Liver (tissue), 9 donors: ENCODE data around the gene RELA. TPM values are rescaled to one million over a fixed set of nuclear protein-coding genes. Genes with fewer than 3 reads are reported as not detected.

ENCODE experiments used
- DNase-seq: peaks from one replicate; pipeline ENCODE4 v3.0.0-alpha.2; 2017; ENCODE audit warnings: low spot score
- H3K27ac ChIP-seq, 2 donors: one replicate each; pipeline ENCODE4 v1.7.0; 2013; ENCODE audit warnings: inconsistent platforms in 2 of 2, low read length in 2 of 2, control low read depth in 1 of 2, low read depth in 1 of 2, mild to moderate bottlenecking in 1 of 2
- H3K27me3 ChIP-seq, 4 donors: one replicate each; pipeline versions ENCODE4 v1.6.1 to v1.7.0; 2013; ENCODE audit warnings: low read length in 3 of 4, inconsistent platforms in 1 of 4, mild to moderate bottlenecking in 1 of 4, moderate library complexity in 1 of 4; ENCODE audit not compliant: control insufficient read depth in 4 of 4, insufficient read depth in 4 of 4
- H3K36me3 ChIP-seq, 4 donors: one replicate each; pipeline versions ENCODE4 v1.6.1 to v1.7.0; 2013; ENCODE audit warnings: low read length in 3 of 4, mild to moderate bottlenecking in 3 of 4, low read depth in 1 of 4, moderate library complexity in 1 of 4; ENCODE audit not compliant: control insufficient read depth in 4 of 4, insufficient read depth in 3 of 4
- H3K4me1 ChIP-seq, 4 donors: one replicate each; pipeline versions ENCODE4 v1.6.1 to v1.7.0; 2013; ENCODE audit warnings: low read length in 3 of 4, mild to moderate bottlenecking in 3 of 4, moderate library complexity in 1 of 4; ENCODE audit not compliant: control insufficient read depth in 4 of 4, insufficient read depth in 4 of 4
- H3K4me3 ChIP-seq, 3 donors: one replicate each; pipeline versions ENCODE4 v1.6.1 to v1.7.0; 2013; ENCODE audit warnings: low read length in 3 of 3, control low read depth in 1 of 3, low read depth in 1 of 3, mild to moderate bottlenecking in 1 of 3
- H3K9ac ChIP-seq, 2 donors: one replicate each; pipeline ENCODE4 v1.7.0; 2013; ENCODE audit warnings: low read length in 2 of 2, mild to moderate bottlenecking in 2 of 2, moderate library complexity in 2 of 2, control low read depth in 1 of 2, low read depth in 1 of 2
- H3K9me3 ChIP-seq, 4 donors: one replicate each; pipeline versions ENCODE4 v1.6.1 to v1.7.0; 2013; ENCODE audit warnings: low read length in 3 of 4; ENCODE audit not compliant: control insufficient read depth in 4 of 4
- EGR1 ChIP-seq, 2 donors: IDR thresholded peaks; 2 replicates each; pipeline ENCODE4 v1.6.1; 2016 to 2018; ENCODE audit warnings: antibody characterized with exemption in 2 of 2, low read depth in 2 of 2
- FOXA1 ChIP-seq: IDR thresholded peaks from 2 replicates; pipeline ENCODE4 v1.6.1; 2016; ENCODE audit warnings: antibody characterized with exemption
- FOXA2 ChIP-seq: IDR thresholded peaks from 2 replicates; pipeline ENCODE4 v1.6.1; 2016; ENCODE audit warnings: antibody characterized with exemption
- GABPA ChIP-seq, 2 donors: IDR thresholded peaks in 1 of 2; conservative IDR thresholded peaks in 1 of 2; 2 replicates each; pipeline ENCODE4 v1.6.1; 2016; ENCODE audit warnings: antibody characterized with exemption in 2 of 2, mild to moderate bottlenecking in 1 of 2, moderate library complexity in 1 of 2
- JUND ChIP-seq, 2 donors: IDR thresholded peaks; 2 replicates each; pipeline ENCODE4 v1.6.1; 2016; ENCODE audit warnings: antibody characterized with exemption in 2 of 2
- NR2F2 ChIP-seq: IDR thresholded peaks from 2 replicates; pipeline ENCODE4 v1.6.1; 2016; ENCODE audit warnings: antibody characterized with exemption
- RAD21 ChIP-seq, 2 donors: IDR thresholded peaks; 2 replicates each; pipeline ENCODE4 v1.6.1; 2016; ENCODE audit warnings: antibody characterized with exemption in 2 of 2, mild to moderate bottlenecking in 2 of 2
- REST ChIP-seq: IDR thresholded peaks from 2 replicates; pipeline ENCODE4 v1.6.1; 2016; ENCODE audit warnings: antibody characterized with exemption, mild to moderate bottlenecking
- RXRA ChIP-seq, 2 donors: IDR thresholded peaks; 2 replicates each; pipeline ENCODE4 v1.6.1; 2017 to 2018; ENCODE audit warnings: antibody characterized with exemption in 2 of 2, mild to moderate bottlenecking in 1 of 2
- SP1 ChIP-seq: IDR thresholded peaks from 2 replicates; pipeline ENCODE4 v1.6.1; 2018; ENCODE audit warnings: antibody characterized with exemption, mild to moderate bottlenecking
- TAF1 ChIP-seq: conservative IDR thresholded peaks from 2 replicates; pipeline ENCODE4 v1.6.1; 2016; ENCODE audit warnings: antibody characterized with exemption, mild to moderate bottlenecking
- YY1 ChIP-seq: IDR thresholded peaks from 2 replicates; pipeline ENCODE4 v1.6.1; 2016; ENCODE audit warnings: antibody characterized with exemption, mild to moderate bottlenecking
- WGBS: extraction: QIAGEN DNeasy Blood & Tissue Kit; methylation state at CpG from one replicate; pipeline ENCODE4 v1.1.7; 2013; 5-methylcytosine and 5-hydroxymethylcytosine counted together
- polyA plus RNA-seq, 2 donors: library from polyadenylated mRNA; stranded (reverse) in 1 of 2; unstranded in 1 of 2; fragments of 200-250 nt in 1 of 2; fragments of >200 nt in 1 of 2; fragmentation: Nextera tagmentation in 1 of 2; extraction: Ambion mirVana in 1 of 2; gene quantifications; one replicate each; pipeline versions ENCODE4 v1.2.1 to v1.2.3, GENCODE V29; 2013 to 2015
- total RNA-seq, 2 donors: library from RNA; depleted of rRNA; stranded (reverse); fragments of >200 nt; gene quantifications; one replicate each; pipeline ENCODE4 v1.2.3, GENCODE V29; 2014
- TF ChIP-seq, protein P1 (sequence below): fragments of 150-350 bp; IDR thresholded peaks from 2 replicates; pipeline ENCODE4 v1.5.1; 2017; ENCODE audit warnings: improper control_type of control experiment, low read depth, low read length; ENCODE audit not compliant: missing input control
- TF ChIP-seq, protein P2 (sequence below): IDR thresholded peaks from 2 replicates; pipeline ENCODE4 v1.6.1; 2016; ENCODE audit warnings: antibody characterized with exemption
- TF ChIP-seq, protein P3 (sequence below): IDR thresholded peaks from 2 replicates; pipeline ENCODE4 v1.6.1; 2016; ENCODE audit warnings: antibody characterized with exemption
- TF ChIP-seq, protein P4 (sequence below): IDR thresholded peaks from 2 replicates; pipeline ENCODE4 v1.6.1; 2016; ENCODE audit warnings: antibody characterized with exemption
- donor health status: healthy.
- donor health status: healthy.
- donor health status: healthy.
- donor health status: healthy.
- donor health status: healthy.

RELA gene
- total and polyA plus RNA-seq, 4 donors, result 11.1 to 30.7 (median 22.0) TPM

DNA sequence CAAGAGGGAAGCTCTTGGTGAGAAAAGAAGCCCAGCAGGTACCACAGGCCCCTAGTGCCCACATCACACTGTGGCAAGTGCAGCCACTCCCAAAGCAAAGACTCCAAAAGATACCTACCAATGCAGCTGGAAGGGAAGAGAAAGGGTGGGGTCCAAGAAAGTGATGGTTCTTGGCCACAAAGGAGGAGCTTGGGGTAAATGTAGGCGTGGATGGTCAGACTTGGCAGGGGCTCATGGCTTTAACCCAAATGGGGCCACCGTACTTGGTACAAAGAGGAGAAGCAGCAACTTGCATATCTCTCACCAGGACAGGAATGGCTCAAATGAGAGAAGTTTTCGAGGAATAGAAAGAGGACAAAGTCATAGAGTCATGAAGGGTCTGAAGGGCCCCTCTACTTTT is 53.5 kb downstream of the RELA start:
- no peak for TF ChIP-seq FOXA2
- TF ChIP-seq, protein P1, sequence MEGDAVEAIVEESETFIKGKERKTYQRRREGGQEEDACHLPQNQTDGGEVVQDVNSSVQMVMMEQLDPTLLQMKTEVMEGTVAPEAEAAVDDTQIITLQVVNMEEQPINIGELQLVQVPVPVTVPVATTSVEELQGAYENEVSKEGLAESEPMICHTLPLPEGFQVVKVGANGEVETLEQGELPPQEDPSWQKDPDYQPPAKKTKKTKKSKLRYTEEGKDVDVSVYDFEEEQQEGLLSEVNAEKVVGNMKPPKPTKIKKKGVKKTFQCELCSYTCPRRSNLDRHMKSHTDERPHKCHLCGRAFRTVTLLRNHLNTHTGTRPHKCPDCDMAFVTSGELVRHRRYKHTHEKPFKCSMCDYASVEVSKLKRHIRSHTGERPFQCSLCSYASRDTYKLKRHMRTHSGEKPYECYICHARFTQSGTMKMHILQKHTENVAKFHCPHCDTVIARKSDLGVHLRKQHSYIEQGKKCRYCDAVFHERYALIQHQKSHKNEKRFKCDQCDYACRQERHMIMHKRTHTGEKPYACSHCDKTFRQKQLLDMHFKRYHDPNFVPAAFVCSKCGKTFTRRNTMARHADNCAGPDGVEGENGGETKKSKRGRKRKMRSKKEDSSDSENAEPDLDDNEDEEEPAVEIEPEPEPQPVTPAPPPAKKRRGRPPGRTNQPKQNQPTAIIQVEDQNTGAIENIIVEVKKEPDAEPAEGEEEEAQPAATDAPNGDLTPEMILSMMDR, result no peak
- TF ChIP-seq FOXA1, result no peak
- no peak for TF ChIP-seq GABPA (IDR thresholded peaks at IDR 0.05 in 1 of 2, conservative IDR thresholded peaks at IDR 0.05 in 1 of 2)
- no peak for TF ChIP-seq NR2F2
- TF ChIP-seq, protein P2, sequence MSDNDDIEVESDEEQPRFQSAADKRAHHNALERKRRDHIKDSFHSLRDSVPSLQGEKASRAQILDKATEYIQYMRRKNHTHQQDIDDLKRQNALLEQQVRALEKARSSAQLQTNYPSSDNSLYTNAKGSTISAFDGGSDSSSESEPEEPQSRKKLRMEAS, result no peak
- no peak for TF ChIP-seq REST
- TF ChIP-seq YY1, result no peak
- no peak for TF ChIP-seq EGR1 (IDR thresholded peaks at IDR 0.05; ENCODE audit: low read depth in 2 of 2)
- TF ChIP-seq RAD21 (IDR thresholded peaks at IDR 0.05), result no peak
- no peak for TF ChIP-seq RXRA (IDR thresholded peaks at IDR 0.05)
- TF ChIP-seq, protein P3, sequence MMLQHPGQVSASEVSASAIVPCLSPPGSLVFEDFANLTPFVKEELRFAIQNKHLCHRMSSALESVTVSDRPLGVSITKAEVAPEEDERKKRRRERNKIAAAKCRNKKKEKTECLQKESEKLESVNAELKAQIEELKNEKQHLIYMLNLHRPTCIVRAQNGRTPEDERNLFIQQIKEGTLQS, result no peak
- no peak for TF ChIP-seq SP1
- no peak for TF ChIP-seq JUND (IDR thresholded peaks at IDR 0.05)
- no peak for TF ChIP-seq TAF1
- TF ChIP-seq, protein P4, sequence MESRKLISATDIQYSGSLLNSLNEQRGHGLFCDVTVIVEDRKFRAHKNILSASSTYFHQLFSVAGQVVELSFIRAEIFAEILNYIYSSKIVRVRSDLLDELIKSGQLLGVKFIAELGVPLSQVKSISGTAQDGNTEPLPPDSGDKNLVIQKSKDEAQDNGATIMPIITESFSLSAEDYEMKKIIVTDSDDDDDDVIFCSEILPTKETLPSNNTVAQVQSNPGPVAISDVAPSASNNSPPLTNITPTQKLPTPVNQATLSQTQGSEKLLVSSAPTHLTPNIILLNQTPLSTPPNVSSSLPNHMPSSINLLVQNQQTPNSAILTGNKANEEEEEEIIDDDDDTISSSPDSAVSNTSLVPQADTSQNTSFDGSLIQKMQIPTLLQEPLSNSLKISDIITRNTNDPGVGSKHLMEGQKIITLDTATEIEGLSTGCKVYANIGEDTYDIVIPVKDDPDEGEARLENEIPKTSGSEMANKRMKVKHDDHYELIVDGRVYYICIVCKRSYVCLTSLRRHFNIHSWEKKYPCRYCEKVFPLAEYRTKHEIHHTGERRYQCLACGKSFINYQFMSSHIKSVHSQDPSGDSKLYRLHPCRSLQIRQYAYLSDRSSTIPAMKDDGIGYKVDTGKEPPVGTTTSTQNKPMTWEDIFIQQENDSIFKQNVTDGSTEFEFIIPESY, result no peak
- WGBS, result 67% methylated on average over 3 of the region's 3 CpGs
- DNase-seq, result no peak
- Histone ChIP-seq H3K9ac (no peak overlapping the region), H3K4me3 (no peak overlapping the region), H3K27ac (no peak overlapping the region), H3K27me3 (no peaks in the 10 kb centered on the region), H3K36me3 (peaks cover 9 to 37% (median 19%) of the 10 kb centered on the region in 4 donors), H3K9me3 (no peaks in the 10 kb centered on the region), H3K4me1 (peaks cover 10 to 48% (median 35%) of the 10 kb centered on the region in 4 donors)
